GOT3 (cell line): Measurements from ENCODE around the gene FITM1.
"Not testable (repeated sequence)": the region's sequence is repeated elsewhere in the genome, so short reads cannot be mapped to it uniquely, and the experiment has no call there.

Experiments
- DNase-seq: peaks from one replicate; lab custom pipeline; 2025; ENCODE audit warnings: mixed read lengths; lab: John Stamatoyannopoulos, UW

The FITM1 gene

DNA sequence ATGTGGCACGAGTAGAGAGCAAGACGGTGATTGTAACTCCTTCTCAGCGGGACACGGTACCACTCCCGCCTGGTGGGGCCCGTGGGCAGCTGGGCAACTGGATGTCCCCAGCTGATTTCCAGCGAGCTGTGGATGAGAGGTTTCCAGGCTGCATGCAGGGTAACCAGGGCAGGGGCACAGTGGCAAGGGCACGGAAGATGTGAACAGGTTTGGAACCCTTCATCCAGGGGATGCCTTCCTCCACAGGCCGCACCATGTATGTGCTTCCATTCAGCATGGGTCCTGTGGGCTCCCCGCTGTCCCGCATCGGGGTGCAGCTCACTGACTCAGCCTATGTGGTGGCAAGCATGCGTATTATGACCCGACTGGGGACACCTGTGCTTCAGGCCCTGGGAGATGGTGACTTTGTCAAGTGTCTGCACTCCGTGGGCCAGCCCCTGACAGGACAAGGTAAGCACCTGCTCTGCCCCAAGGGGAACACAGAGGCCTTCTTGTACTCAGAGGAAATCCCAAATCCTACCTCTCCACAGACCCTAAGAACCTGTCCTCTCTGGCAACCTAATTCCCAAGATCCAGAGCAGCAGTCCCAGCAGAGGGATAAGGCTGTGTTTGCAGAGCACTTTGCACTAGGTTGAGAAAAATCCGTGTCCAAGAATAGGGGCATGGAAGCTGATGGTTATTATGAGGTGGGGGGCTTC is 32.1 kb upstream of the FITM1 start:
- no peak for DNase-seq

DNA sequence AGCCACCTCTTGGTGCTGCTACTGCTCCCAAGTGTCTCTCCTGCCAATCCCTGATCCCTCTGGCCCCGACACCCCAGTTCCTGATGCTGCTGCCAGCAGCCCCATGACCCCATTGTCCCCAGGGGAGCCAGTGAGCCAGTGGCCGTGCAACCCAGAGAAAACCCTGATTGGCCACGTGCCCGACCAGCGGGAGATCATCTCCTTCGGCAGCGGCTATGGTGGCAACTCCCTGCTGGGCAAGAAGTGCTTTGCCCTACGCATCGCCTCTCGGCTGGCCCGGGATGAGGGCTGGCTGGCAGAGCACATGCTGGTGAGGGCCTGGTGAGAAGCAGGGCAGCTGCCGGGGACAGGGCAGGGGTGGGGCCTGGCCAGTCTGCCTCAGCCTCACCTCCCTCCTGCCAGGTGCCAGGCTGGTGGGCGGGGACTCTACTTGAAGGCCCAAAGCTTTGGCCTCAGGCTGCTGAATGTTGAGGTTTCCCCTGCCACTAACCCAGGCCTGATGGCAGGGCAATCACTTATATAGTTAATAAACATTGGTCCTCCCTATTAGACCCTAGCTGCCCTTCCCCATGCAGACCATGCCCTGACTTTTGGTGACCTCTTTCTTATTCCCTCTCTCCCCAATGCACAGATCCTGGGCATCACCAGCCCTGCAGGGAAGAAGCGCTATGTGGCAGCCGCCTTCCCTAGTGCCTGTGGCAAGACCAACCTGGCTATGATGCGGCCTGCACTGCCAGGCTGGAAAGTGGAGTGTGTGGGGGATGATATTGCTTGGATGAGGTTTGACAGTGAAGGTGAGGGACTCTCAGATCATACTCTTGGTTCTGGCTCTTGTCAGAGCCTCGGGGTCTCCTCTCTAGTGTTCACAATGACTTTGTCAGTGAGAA is 31.3 kb upstream of the FITM1 start:
- DNase-seq, result no peak

DNA sequence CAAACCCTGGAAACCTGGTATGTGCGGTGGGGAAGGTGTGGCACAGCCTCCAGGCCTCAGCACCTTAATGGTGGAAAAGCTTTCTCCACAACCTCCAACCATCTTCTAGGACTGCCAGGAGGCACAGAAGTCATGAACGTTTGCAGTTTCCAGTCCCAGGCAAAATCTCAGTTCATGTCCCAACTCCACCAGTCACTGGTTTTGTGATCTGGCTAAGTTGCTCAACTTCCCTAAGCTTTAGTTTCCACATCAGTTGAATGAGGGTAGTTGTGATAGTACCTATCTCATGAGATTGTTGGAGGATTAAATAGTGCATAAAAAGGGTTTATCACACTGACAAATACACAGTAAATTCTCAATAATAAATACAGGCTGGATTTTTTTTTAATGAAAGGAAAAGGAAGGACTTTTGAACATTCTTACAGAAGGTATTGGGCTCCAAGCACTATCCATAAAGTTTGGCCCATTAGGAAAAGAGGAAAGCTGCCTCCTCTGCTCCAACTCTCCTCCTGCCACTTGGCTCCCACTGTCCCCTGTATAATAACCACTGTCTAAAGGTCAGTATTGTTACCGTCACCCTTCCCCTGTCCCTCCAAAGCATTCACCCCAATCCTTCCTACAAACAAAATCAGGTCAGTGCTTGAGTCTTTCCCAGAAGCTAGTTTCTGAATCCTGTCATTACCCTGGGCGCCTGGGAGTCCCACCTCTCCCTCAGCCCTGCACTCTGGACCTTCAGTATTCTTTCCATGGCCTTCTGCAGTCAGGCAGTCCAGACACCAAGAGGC is 30.1 kb upstream of the FITM1 start:
- no peak for DNase-seq

DNA sequence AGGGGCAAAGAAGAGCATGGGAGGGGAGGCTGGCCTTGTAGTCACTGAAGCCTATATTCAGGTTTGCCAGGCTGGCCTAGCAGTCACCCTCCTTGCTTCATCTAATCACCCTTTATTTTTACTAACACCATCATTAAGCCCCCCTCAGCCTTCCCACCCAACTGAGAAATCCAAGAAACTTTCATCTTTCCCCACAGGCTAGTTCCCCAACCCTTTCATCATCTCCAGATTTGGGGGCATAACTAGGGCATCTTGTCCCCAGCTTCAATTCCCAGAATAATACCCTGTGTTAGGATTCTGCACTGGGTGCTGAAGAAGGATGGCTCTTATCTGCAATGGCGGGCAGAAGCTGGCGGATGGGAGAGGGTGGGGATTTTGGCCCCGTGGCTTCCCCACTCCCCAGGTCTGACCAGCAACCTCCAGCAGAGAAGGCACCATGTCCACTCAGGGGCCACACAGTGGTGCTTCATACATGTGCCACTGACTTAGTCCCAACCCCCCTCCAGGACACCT is 29.4 kb upstream of the FITM1 start:
- DNase-seq, result no peak

DNA sequence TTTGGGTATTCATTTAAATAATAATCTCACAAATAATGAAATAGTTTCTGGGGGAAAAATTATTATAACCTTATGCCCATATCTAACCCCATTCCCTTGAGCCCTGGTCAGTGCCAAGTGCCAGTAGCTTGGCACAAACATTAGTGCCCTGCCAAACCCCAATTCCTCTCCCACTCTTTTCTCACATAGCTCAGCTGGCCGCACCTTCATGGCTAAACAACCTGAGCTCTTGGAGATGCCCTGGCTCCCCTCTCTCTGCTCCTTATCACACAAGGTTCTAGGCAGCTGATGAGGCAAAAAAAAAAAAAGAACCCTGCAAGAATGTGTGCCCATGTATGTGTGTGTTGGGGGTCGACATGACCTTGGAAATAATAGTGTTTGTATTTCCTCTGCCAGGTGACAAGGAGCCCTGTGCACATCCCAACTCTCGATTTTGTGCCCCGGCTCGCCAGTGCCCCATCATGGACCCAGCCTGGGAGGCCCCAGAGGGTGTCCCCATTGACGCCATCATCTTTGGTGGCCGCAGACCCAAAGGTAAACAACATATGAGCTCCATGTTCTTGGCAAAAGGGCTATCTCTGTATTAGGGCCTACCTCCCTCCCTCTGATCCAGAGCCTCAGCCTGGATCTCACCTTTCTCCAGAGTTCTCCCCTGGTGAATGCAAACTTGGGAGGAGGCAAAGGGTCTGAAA is 28.0 kb upstream of the FITM1 start:
- DNase-seq, result no peak

DNA sequence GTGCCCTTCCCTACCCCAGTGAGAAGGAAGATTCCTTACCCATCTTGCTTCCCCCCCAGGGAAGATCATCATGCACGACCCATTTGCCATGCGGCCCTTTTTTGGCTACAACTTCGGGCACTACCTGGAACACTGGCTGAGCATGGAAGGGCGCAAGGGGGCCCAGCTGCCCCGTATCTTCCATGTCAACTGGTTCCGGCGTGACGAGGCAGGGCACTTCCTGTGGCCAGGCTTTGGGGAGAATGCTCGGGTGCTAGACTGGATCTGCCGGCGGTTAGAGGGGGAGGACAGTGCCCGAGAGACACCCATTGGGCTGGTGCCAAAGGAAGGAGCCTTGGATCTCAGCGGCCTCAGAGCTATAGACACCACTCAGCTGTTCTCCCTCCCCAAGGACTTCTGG is 27.0 kb upstream of the FITM1 start:
- no peak for DNase-seq

DNA sequence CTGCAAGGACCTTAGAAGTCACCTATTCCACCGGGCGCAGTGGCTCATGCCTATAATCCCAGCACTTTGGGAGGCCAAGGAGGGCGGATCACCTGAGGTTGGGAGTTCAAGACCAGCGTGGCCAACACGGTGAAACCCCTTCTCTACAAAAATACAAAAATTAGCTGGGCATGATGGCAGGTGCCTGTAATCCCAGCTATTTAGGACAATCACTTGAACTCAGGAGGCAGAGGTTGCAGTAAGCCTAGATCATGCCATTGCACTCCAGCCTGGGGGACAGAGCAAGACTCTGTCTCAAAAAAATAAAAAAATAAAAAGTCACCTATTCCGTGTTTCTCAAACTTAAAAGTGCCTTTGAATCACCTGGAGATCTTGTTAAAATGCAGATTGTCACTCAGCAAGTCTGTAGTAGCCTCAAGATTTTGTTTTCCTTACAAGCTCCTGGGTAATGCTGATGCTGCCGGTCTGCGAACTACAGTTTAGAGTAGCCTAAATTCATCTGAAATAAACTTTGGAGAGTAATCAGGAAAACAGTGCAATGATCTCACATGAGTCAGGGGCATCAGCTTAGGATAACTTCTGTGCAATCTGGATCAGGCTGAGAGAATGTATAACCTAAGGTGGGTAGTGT is 24.7 kb upstream of the FITM1 start:
- DNase-seq, result not testable (repeated sequence)

DNA sequence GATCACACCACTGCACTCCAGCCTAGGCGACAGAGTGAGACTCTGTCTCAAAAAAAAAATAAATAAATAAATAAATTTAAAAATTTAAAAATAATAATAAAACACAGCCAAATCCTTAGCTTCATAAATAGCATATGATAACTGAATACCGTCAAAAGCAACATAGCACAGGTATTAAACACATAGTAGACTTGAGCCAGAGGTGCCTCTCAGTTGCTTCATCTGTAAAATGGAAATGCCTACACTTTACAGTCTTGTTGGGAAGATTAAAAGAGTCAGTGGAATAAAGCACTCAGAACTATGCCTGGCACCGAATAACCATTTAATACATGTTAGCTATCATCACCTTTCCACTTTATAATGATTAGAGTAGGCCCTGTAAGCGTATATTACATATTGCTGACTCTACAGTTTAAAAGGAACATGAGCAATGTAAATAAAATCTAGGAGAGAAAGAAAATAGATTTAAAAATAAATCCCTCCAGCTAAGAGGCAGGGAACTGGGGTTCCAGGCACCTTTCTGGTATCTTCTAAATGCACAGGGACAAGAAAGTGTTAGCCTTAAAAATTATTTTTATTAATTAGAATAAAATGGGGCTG is 23.7 kb upstream of the FITM1 start:
- no peak for DNase-seq

DNA sequence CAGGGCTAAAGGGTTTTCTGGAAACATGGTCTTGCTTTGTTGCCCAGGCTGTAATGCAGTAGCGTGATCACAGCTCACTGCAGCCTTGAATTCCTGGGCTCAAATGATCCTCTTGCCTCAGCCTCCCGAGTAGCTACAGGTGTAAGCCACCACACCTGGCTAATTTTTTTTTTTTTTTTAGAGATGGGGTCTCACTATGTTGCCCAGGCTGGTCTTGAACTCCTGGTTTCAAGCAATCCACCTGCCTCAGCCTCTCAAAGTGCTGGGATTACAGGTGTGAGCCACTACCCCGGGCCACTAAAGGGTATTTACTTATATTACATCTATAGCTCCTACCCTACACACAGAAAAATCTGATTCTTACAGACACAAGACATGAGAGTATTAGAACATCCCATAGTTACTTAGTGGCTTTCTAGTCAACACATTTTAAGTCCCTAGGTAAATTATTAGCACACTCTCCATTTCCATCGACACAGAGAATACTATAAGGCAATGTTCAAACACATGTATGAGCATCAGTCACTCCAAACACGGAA is 22.1 kb upstream of the FITM1 start:
- no peak for DNase-seq

DNA sequence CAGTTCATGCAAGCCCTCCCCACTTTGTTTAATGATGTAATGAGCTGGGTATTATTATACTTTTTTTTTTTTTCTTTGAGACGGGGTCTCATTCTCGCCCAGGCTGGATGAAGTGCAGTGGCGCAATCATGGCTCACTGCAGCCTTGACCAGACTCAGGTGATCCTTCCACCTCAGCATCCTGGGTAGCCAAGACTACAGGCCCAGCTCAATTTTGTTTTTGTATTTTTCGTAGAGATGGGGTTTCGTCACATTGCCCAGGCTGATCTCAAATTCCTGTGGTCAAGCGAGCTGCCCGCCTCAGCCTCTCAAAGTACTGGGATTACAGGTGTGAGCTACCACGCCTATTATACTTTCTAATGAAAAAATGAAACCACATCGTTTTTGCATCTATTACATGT is 20.4 kb upstream of the FITM1 start:
- DNase-seq, result no peak

DNA sequence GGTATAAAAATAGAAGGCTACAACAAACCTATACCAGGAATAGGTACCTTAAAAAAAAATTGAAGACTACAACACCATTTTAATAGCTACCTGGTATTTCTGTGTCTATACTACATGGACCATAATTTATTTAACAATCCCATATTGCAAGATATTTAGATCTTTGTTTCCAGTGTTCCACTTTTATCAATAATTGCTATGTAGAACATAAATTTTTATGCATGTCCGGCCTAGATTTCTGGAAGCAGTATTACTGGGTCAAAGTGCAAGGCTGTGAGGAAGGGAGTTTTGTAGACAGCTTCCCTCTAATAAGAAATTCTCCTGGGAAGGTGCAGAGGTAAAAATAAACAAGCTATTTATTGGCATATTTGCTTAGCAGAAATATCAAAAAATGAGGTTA is 19.9 kb upstream of the FITM1 start:
- no peak for DNase-seq

DNA sequence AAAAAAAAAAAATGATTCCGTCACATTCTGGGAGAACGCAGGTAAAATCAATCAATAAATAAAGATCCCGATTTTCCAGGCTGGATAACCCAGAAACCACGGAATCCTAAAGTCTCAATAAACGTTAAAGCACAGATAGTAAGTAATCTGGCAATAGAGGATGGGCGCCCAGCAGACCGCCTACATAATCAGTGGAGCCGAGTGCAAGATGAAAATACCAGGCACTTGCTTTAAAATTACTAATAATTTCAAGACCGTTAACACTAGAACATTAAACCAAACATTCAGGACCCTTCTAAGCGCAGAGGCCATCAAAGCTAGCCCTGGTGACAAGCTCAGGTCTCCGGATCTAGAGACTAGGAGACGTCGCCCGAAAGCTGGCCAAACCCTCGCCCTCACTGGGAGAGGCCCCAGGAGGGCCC is 17.1 kb upstream of the FITM1 start:
- DNase-seq, result no peak

DNA sequence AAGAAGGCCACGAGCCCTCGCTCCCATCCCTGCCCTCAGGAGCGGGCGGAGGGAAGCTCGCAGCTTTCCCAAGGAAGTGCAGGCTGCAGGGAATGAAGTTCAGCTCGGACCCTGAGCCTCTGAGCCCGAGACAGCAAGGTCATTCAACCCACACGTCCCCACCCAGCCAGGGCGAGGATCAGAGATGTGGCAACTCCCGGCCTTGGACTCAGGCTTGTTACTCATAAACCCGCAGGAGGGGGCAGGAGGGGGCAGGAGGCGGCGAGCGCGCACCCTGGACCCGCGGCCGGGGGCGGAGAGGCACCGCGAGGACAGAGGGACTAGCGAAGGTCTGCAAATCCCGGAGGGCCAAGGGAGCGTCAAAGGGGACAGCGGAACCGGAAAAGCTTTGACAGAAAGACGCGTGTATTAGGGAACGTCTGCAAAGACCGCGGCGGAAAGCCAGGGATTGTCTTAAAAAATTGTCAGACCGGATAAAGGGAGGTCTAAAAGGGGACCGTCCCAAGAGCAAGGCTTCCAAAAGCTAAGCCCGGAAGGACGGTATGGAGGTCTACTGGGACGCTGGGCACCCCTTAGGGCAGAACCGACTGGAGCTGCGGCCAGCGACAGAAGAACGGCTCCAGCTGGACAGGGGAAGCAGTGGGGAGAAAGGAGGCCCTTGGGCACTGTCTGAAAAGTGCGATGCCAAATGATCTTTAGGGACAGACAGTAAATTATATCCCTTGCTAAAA is 16.5 kb upstream of the FITM1 start:
- peak; percentile 42 for DNase-seq

DNA sequence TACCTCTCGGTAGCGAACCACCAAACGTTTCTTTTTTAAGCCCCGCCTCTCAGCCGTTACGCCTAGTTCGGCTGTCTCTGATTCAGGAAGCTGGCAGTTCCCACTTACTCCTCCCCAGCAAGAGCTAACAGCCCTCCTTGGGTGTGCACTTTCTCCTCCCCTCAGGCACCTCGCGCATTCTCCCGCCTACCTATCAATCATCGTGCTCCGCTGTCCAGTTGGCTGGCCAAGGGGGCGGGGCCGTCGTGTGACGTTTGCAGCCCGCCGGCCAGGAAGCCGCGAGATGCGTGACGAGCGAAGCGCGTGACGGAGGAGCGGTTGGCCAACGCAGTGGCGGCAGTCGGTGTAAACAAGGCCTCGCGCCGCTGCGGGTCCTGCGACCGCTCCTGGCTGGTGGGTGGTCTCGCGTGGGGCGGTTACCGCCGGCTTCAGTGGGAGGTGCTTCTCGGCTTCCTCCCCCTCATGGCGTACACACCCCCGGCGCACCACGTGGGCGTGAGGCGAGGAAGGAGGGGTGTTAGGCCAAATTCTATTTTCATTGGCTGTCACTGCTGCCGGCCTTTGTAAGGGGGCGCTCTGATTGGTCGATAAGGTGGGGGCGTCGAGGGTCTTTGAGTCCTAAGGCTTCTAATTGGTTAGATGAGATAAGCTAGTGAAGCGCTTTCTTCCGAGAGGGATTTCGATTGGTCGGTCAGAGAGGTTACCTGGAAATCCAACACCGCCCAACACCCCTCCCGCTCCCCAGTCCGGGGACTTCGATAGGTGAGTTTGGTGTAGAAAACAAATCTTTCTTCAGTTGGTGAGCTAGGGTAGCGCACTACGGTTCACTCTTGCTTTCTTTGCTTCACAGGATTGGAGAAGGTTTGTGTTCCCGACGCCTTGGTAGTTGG is 15.7 kb upstream of the FITM1 start, which contains the start of the genes DCAF11 and NRL:
Gene DCAF11, plus strand, starts transcription at position 246 of the 890 bp plus-strand sequence. CDS start 818 bp downstream, outside the sequence.
Gene NRL, minus strand, starts transcription at position 418 of the 890 bp plus-strand sequence. CDS start 32,101 bp downstream, outside the sequence.
- DNase-seq, result peak; percentile 91

DNA sequence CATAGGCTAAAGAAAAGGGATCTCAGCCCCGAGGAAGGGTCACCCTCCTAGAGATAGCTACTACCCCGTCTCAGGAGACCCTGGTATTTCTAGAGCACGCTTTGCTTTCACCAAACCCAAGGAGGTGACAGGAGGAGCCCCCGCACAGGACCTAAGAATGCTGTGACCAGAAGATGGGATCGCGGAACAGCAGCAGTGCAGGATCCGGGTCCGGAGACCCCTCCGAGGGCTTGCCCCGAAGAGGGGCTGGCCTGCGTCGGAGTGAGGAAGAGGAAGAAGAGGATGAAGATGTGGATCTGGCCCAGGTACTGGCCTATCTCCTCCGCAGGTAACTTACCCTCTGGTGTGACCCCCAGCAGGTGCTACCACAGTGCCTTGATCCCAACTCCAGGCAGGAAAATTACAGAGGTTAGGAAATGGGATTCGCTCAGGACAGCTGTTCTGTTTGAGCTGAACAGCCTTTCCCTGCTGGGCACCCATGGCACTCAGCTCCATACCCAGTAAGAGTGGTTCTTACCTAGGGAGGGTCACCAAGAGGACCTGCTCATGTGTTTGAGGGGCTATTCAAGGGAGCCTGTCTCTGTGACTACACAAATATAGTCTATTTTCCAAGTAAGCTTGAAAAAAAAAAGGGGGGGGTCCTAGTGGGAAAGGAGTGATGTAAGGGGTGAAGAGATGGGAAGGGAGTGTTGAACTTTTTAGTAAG is 14.9 kb upstream of the FITM1 start:
- DNase-seq, result no peak

DNA sequence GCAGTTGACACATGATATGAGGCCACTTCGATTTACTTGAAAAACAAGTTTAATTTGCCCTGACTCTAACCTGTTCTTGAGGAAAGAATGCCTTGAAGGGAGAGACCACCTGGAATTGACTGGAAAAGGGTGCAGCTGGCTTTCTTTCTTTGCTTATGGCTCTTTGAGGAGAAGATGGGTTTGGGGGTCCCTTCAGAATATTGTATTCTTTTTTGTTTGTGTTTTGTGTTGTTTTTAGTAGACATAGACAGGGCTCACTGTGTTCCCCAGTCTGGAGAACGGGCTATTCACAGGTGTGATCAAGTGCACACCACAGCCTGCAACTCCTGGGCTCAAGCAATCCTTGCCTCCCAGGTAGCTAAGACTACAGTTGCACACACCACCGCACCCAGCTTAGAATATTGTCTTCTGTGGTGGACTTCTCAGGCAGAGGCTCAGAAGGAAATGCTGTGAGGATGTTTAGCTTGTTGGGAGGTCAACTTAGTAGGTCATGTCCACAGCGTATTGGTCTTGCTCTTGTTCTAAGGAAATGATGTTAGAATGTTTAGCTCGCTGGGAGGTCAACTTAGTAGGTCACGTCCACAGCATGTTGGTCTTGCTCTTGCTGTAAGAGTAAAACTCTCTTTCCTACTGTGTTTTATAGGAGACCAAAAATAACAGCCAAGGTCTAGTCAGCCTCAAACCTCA is 14.2 kb upstream of the FITM1 start:
- DNase-seq, result no peak

DNA sequence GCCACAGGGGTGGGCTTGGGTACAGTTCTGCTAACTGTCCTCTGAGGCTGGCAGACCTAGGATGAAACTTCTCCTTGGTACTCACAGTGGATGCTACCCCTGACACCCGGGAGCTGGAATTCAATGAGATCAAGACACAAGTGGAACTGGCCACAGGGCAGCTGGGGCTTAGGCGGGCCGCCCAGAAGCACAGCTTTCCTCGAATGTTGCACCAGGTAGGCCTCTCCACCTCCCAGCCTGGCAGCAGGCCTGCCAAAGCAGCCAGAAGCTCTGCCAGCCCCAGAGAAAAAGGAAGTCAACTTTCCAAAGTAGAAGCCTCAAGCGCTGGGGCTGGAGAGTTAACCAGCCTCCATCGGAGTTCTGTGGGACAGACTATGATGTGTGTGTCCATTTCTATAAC is 13.3 kb upstream of the FITM1 start:
- no peak for DNase-seq
